Measurements from ENCODE around the gene UGT3A2. TPM values are rescaled to one million over a fixed set of nuclear protein-coding genes. Genes with fewer than 3 reads are reported as not detected.
"Not testable (repeated sequence)": the region's sequence is repeated elsewhere in the genome, so short reads cannot be mapped to it uniquely, and the experiment has no call there.

UGT3A2 gene
- total and polyA plus RNA-seq, 7 experiments from 2014 or later = 0.39 to 0.94 TPM; not detected in 5

- DNase-seq = no peak
- ChIA-PET POLR2A (interaction anchor here (0.6 kb wide), 1 partner anchor 8 kb away, joined by 3 read pairs; no protein-coding TSS in a partner anchor), CTCF (no interaction called here)
- peaks cover 0 to 27% (median 7%) of the 10 kb centered on the region in 11 donors for H3K9me3 Mint-ChIP-seq
- H3K36me3 ChIP-seq (ENCODE audit: control insufficient read depth in 2 of 3, insufficient read depth in 3 of 3, low read length in 3 of 3) = no peaks in the 10 kb centered on the region
- H3K4me3 ChIP-seq (ENCODE audit: low read length) = no peak overlapping the region
- no peaks in the 10 kb centered on the region for H3K4me1 Mint-ChIP-seq
- H3K36me3 Mint-ChIP-seq = peaks cover 0 to 5% (median 0%) of the 10 kb centered on the region in 5 donors
- no peaks in the 10 kb centered on the region for H3K9me3 ChIP-seq (ENCODE audit: control insufficient read depth in 2 of 3, low read length in 3 of 3)
- ATAC-seq = no peak
- peaks cover 0 to 28% (median 7%) of the 10 kb centered on the region in 5 donors for H3K27me3 Mint-ChIP-seq
- H3K4me1 ChIP-seq (ENCODE audit: control insufficient read depth in 2 of 2, insufficient read depth in 2 of 2, low read length in 2 of 2) = no peaks in the 10 kb centered on the region
- intact Hi-C loops (cut with micrococcal nuclease) = no loop called here
- no peak overlapping the region for H3K27ac Mint-ChIP-seq
- H3K4me3 Mint-ChIP-seq = no peak overlapping the region
- H3K27ac ChIP-seq (ENCODE audit: low read depth, low read length) = no peak overlapping the region
- H3K27me3 ChIP-seq (ENCODE audit: control insufficient read depth in 2 of 2, insufficient read depth in 2 of 2, low read length in 2 of 2) = no peaks in the 10 kb centered on the region
Measured at GRCh38 chr5:36028816-36029465, 37.7 kb downstream of the UGT3A2 start.

- no peaks in the 10 kb centered on the region for H3K9me3 ChIP-seq (ENCODE audit: control insufficient read depth in 2 of 3, low read length in 3 of 3)
- H3K36me3 ChIP-seq (ENCODE audit: control insufficient read depth in 2 of 3, insufficient read depth in 3 of 3, low read length in 3 of 3) = no peaks in the 10 kb centered on the region
- peaks cover 0 to 33% (median 19%) of the 10 kb centered on the region in 5 donors for H3K27me3 Mint-ChIP-seq
- ChIA-PET POLR2A (no interaction called here), CTCF (no interaction called here)
- no peak overlapping the region for H3K4me3 ChIP-seq (ENCODE audit: low read length)
- DNase-seq (no peak), ATAC-seq (no peak)
- H3K27ac ChIP-seq (ENCODE audit: low read depth, low read length) = no peak overlapping the region
- H3K4me1 ChIP-seq (ENCODE audit: control insufficient read depth in 2 of 2, insufficient read depth in 2 of 2, low read length in 2 of 2) = no peaks in the 10 kb centered on the region
- no peak overlapping the region for H3K27ac Mint-ChIP-seq
- intact Hi-C loops (cut with micrococcal nuclease) = no loop called here
- H3K27me3 ChIP-seq (ENCODE audit: control insufficient read depth in 2 of 2, insufficient read depth in 2 of 2, low read length in 2 of 2) = no peaks in the 10 kb centered on the region
- H3K4me3 Mint-ChIP-seq = no peak overlapping the region
- peaks cover 0 to 5% (median 0%) of the 10 kb centered on the region in 5 donors for H3K36me3 Mint-ChIP-seq
- H3K4me1 Mint-ChIP-seq = no peaks in the 10 kb centered on the region
- peaks cover 0 to 28% (median 7%) of the 10 kb centered on the region in 11 donors for H3K9me3 Mint-ChIP-seq
Measured at GRCh38 chr5:36027711-36028110, 39.0 kb downstream of the UGT3A2 start.

- intact Hi-C loops (cut with micrococcal nuclease) = no loop called here
- CTCF ChIA-PET = no interaction called here
Measured at GRCh38 chr5:36026706-36027465, 39.8 kb downstream of the UGT3A2 start.

GRCh38 chr5:36022246-36022645, 44.4 kb downstream of the UGT3A2 start:
- POLR2A ChIA-PET = not testable (repeated sequence)

More at GRCh38 chr5:36026706-36027465, 39.8 kb downstream of the UGT3A2 start:
- Histone ChIP-seq H3K27me3 (ENCODE audit: control insufficient read depth in 2 of 2, insufficient read depth in 2 of 2, low read length in 2 of 2) (no peaks in the 10 kb centered on the region), H3K4me1 (ENCODE audit: control insufficient read depth in 2 of 2, insufficient read depth in 2 of 2, low read length in 2 of 2) (no peaks in the 10 kb centered on the region), H3K36me3 (ENCODE audit: control insufficient read depth in 2 of 3, insufficient read depth in 3 of 3, low read length in 3 of 3) (no peaks in the 10 kb centered on the region), H3K4me3 (ENCODE audit: low read length) (no peak overlapping the region), H3K27ac (ENCODE audit: low read depth, low read length) (no peak overlapping the region), H3K9me3 (ENCODE audit: control insufficient read depth in 2 of 3, low read length in 3 of 3) (no peaks in the 10 kb centered on the region)
- no peak for ATAC-seq
- POLR2A ChIA-PET = no interaction called here
- H3K27ac Mint-ChIP-seq = no peak overlapping the region
- DNase-seq = no peak
- no peak overlapping the region for H3K4me3 Mint-ChIP-seq
- H3K4me1 Mint-ChIP-seq = no peaks in the 10 kb centered on the region
- peaks cover 2 to 32% (median 20%) of the 10 kb centered on the region in 5 donors for H3K27me3 Mint-ChIP-seq
- H3K36me3 Mint-ChIP-seq = peaks cover 0 to 5% (median 0%) of the 10 kb centered on the region in 5 donors
- H3K9me3 Mint-ChIP-seq = peaks cover 0 to 28% (median 7%) of the 10 kb centered on the region in 11 donors

GRCh38 chr5:36019584-36019983, 47.1 kb downstream of the UGT3A2 start:
- peaks cover 5 to 35% (median 20%) of the 10 kb centered on the region in 11 donors for H3K9me3 Mint-ChIP-seq
- intact Hi-C loops (cut with micrococcal nuclease); CTCF ChIA-PET: not testable (repeated sequence)

More at GRCh38 chr5:36022246-36022645, 44.4 kb downstream of the UGT3A2 start:
- H3K27ac ChIP-seq (ENCODE audit: low read depth, low read length); intact Hi-C loops (cut with micrococcal nuclease); H3K27me3 ChIP-seq (ENCODE audit: control insufficient read depth in 2 of 2, insufficient read depth in 2 of 2, low read length in 2 of 2); H3K4me3 ChIP-seq (ENCODE audit: low read length); H3K36me3 ChIP-seq (ENCODE audit: control insufficient read depth in 2 of 3, insufficient read depth in 3 of 3, low read length in 3 of 3); H3K9me3 ChIP-seq (ENCODE audit: control insufficient read depth in 2 of 3, low read length in 3 of 3); H3K4me1 ChIP-seq (ENCODE audit: control insufficient read depth in 2 of 2, insufficient read depth in 2 of 2, low read length in 2 of 2); ATAC-seq; CTCF ChIA-PET; H3K36me3 Mint-ChIP-seq; H3K4me3 Mint-ChIP-seq; H3K4me1 Mint-ChIP-seq; H3K27ac Mint-ChIP-seq; DNase-seq: not testable (repeated sequence)
- H3K27me3 Mint-ChIP-seq = peaks cover 0 to 28% (median 11%) of the 10 kb centered on the region in 5 donors
- peaks cover 0 to 28% (median 10%) of the 10 kb centered on the region in 11 donors for H3K9me3 Mint-ChIP-seq

GRCh38 chr5:36017622-36018021, 49.1 kb downstream of the UGT3A2 start:
- DNase-seq (no peak), ATAC-seq (no peak)
- ChIA-PET CTCF (no interaction called here), POLR2A (no interaction called here)
- H3K27ac ChIP-seq (ENCODE audit: low read depth, low read length) = no peak overlapping the region
- H3K4me3 ChIP-seq (ENCODE audit: low read length) = no peak overlapping the region
- H3K4me1 ChIP-seq (ENCODE audit: control insufficient read depth in 2 of 2, insufficient read depth in 2 of 2, low read length in 2 of 2) = no peaks in the 10 kb centered on the region
- Mint-ChIP-seq H3K27ac (no peak overlapping the region), H3K9me3 (peaks cover 10 to 45% (median 22%) of the 10 kb centered on the region in 11 donors), H3K36me3 (peaks cover 0 to 16% (median 6%) of the 10 kb centered on the region in 5 donors), H3K4me3 (no peak overlapping the region), H3K27me3 (peaks cover 0 to 13% (median 2%) of the 10 kb centered on the region in 5 donors), H3K4me1 (no peaks in the 10 kb centered on the region)
- no peaks in the 10 kb centered on the region for H3K36me3 ChIP-seq (ENCODE audit: control insufficient read depth in 2 of 3, insufficient read depth in 3 of 3, low read length in 3 of 3)
- H3K9me3 ChIP-seq (ENCODE audit: control insufficient read depth in 2 of 3, low read length in 3 of 3) = peaks cover 0 to 16% (median 0%) of the 10 kb centered on the region in 3 experiments
- intact Hi-C loops (cut with micrococcal nuclease) = no loop called here
- H3K27me3 ChIP-seq (ENCODE audit: control insufficient read depth in 2 of 2, insufficient read depth in 2 of 2, low read length in 2 of 2) = no peaks in the 10 kb centered on the region

More at GRCh38 chr5:36019584-36019983, 47.1 kb downstream of the UGT3A2 start:
- H3K27ac ChIP-seq (ENCODE audit: low read depth, low read length); DNase-seq; ATAC-seq; H3K4me3 Mint-ChIP-seq; H3K4me3 ChIP-seq (ENCODE audit: low read length); H3K4me1 Mint-ChIP-seq; H3K4me1 ChIP-seq (ENCODE audit: control insufficient read depth in 2 of 2, insufficient read depth in 2 of 2, low read length in 2 of 2); POLR2A ChIA-PET; H3K27me3 ChIP-seq (ENCODE audit: control insufficient read depth in 2 of 2, insufficient read depth in 2 of 2, low read length in 2 of 2); H3K27ac Mint-ChIP-seq; H3K36me3 ChIP-seq (ENCODE audit: control insufficient read depth in 2 of 3, insufficient read depth in 3 of 3, low read length in 3 of 3): not testable (repeated sequence)
- peaks cover 0 to 16% (median 0%) of the 10 kb centered on the region in 3 experiments for H3K9me3 ChIP-seq (ENCODE audit: control insufficient read depth in 2 of 3, low read length in 3 of 3)
- Mint-ChIP-seq H3K27me3 (peaks cover 0 to 21% (median 13%) of the 10 kb centered on the region in 5 donors), H3K36me3 (peaks cover 0 to 11% (median 0%) of the 10 kb centered on the region in 5 donors)

Data from naive thymus-derived CD4-positive, alpha-beta T cell (primary cell).